K562 (cell line): ENCODE data around the gene FBXW10B. TPM values are rescaled to one million over a fixed set of nuclear protein-coding genes. Genes with fewer than 3 reads are reported as not detected.
"Not testable (repeated sequence)": the region's sequence is repeated elsewhere in the genome, so short reads cannot be mapped to it uniquely, and the experiment has no call there.

ENCODE experiments used
- ATAC-seq: fragments of 200-7000 bp; cut with Tn5 transposase; 3 replicates; pipeline ENCODE4 v1.9.1; 2020; ENCODE audit warnings: moderate library complexity
- BruUV-seq: library from RNA; stranded (reverse); fragments of 400-500 nt; replicated peaks from 2 replicates; lab custom pipeline; 2021; lab: Mats Ljungman, UMichigan
- CTCF ChIA-PET: fragments of 300-600 bp; formaldehyde crosslinking; extraction: SDS; loops from one replicate; lab custom pipeline; 2021; ENCODE audit warnings: low intra/inter-chr PET ratio; lab: Yijun Ruan, JAX
- POLR2A ChIA-PET: fragments of 300-600, 350-650 bp; sonication (Branson Sonifier 250); formaldehyde crosslinking; extraction: SDS; loops from one replicate; lab custom pipeline; 2021; ENCODE audit warnings: antibody characterized with exemption, inconsistent platforms; lab: Yijun Ruan, JAX
- DNase-seq, 4 experiments: peaks; one replicate each; pipeline versions ENCODE4 v3.0.0 to v3.0.0-alpha.2; 2011 to 2018; ENCODE audit warnings: low spot score in 3 of 4, mixed read lengths in 3 of 4; ENCODE audit errors: extremely low read depth in 1 of 4
- FAIRE-seq: peaks from 2 replicates; lab custom pipeline; 2011; peaks lifted over from hg19 to GRCh38; lab: Jason Lieb, UNC
- H2AFZ ChIP-seq: 2 replicates; pipeline ENCODE4 v1.6.0; 2011; ENCODE audit warnings: low read depth, low read length, control low read depth, inconsistent platforms
- H3K27ac ChIP-seq: fragments of 200-600 bp; 3 replicates; pipeline ENCODE4 v1.8.0; 2011; ENCODE audit warnings: low read depth, mild to moderate bottlenecking, control low read depth, inconsistent platforms, low read length, moderate library complexity, mixed read lengths; ENCODE audit errors: extremely low read depth
- H3K27me3 ChIP-seq, 2 experiments: fragments of 300-600 bp in 1 of 2; 2 replicates in 1 of 2; 3 replicates in 1 of 2; pipeline versions ENCODE4 v1.6.0 to v1.8.0; 2011; ENCODE audit warnings: inconsistent platforms in 2 of 2, low read length in 2 of 2, mild to moderate bottlenecking in 1 of 2, mixed read lengths in 1 of 2, moderate library complexity in 1 of 2; ENCODE audit not compliant: control insufficient read depth in 2 of 2, insufficient read depth in 2 of 2
- H3K36me3 ChIP-seq: fragments of 300-600 bp; 3 replicates; pipeline ENCODE4 v1.8.0; 2011; ENCODE audit warnings: mild to moderate bottlenecking, low read length, inconsistent platforms; ENCODE audit not compliant: control insufficient read depth, insufficient read depth
- H3K4me1 ChIP-seq, 2 experiments: fragments of 200-600 bp in 1 of 2; replicated peaks in 1 of 2; 2 replicates in 1 of 2; 3 replicates in 1 of 2; pipeline versions ENCODE4 v1.5.1 to v1.8.0; 2011; ENCODE audit warnings: inconsistent platforms in 2 of 2, low read length in 2 of 2, mild to moderate bottlenecking in 1 of 2, mixed read lengths in 1 of 2, moderate library complexity in 1 of 2; ENCODE audit not compliant: control insufficient read depth in 2 of 2, insufficient read depth in 2 of 2
- H3K4me2 ChIP-seq: 2 replicates; pipeline ENCODE4 v1.6.1; 2011; ENCODE audit warnings: low read length, control low read depth, inconsistent platforms, mixed read lengths; ENCODE audit not compliant: insufficient read depth
- H3K4me3 ChIP-seq: fragments of 200-600 bp; sonication (generic), shearing (Covaris generic); 2 replicates; pipeline ENCODE4 v1.5.1; 2016; ENCODE audit warnings: control low read depth, inconsistent platforms
- H3K79me2 ChIP-seq: fragments of 200-600 bp; 3 replicates; pipeline ENCODE4 v1.8.0; 2011; ENCODE audit warnings: low read length, inconsistent platforms; ENCODE audit not compliant: control insufficient read depth, insufficient read depth
- H3K9ac ChIP-seq, 2 experiments: 2 replicates each; pipeline versions ENCODE4 v1.6.0 to v1.6.1; 2011; ENCODE audit warnings: low read depth in 2 of 2, low read length in 2 of 2, control low read depth in 1 of 2, inconsistent platforms in 1 of 2, mild to moderate bottlenecking in 1 of 2, mixed read lengths in 1 of 2; ENCODE audit not compliant: insufficient read depth in 1 of 2
- H3K9me1 ChIP-seq: one replicate; pipeline ENCODE4 v1.6.0; 2011; ENCODE audit warnings: inconsistent platforms, mild to moderate bottlenecking, low read length, moderate library complexity; ENCODE audit not compliant: control insufficient read depth, insufficient read depth
- H3K9me3 ChIP-seq: replicated peaks from 2 replicates; pipeline ENCODE4 v1.5.1; 2011; ENCODE audit warnings: low read depth, low read length, inconsistent platforms; ENCODE audit not compliant: control insufficient read depth, insufficient read depth
- H4K20me1 ChIP-seq: replicated peaks from 2 replicates; pipeline ENCODE4 v1.6.1; 2011; ENCODE audit warnings: low read length, inconsistent platforms, mixed read lengths; ENCODE audit not compliant: control insufficient read depth, insufficient read depth
- WGBS: fragments of 100-300 bp; shearing (Covaris generic); methylation state at CpG from one replicate; pipeline ENCODE4 v1.1.6; 2016; ENCODE audit warnings: low coverage, mixed read lengths; ENCODE audit not compliant: insufficient coverage; ENCODE audit errors: missing lambda C conversion rate; 5-methylcytosine and 5-hydroxymethylcytosine counted together
- in situ Hi-C: fragments of 300-500 bp; cut with MboI; formaldehyde crosslinking; loops from 4 replicates; pipeline ENCODE4 v1.15.0; 2018; ENCODE audit warnings: inconsistent platforms, mixed read lengths
- intact Hi-C: fragments of 100-400 bp; cut with micrococcal nuclease; formaldehyde crosslinking; loops from 2 replicates; pipeline ENCODE4 v1.14.2; 2022
- polyA plus RNA-seq, 8 experiments: library from polyadenylated mRNA; depleted of rRNA in 4 of 8; stranded (reverse) in 5 of 8; unstranded in 3 of 8; fragments of >200 nt; fragmentation: Nextera tagmentation in 2 of 8; fragmentation: Illumina TruSeq in 1 of 8; extraction: Ambion mirVana in 2 of 8; extraction: Trizol in 1 of 8; gene quantifications; 2 replicates each; pipeline versions ENCODE4 v1.2.1 to v1.2.3, GENCODE V29; 2011 to 2014; ENCODE audit warnings: inconsistent platforms in 1 of 8, missing spikeins in 1 of 8
- total RNA-seq, 7 experiments: library from RNA; depleted of rRNA in 6 of 7; stranded (reverse); fragments of >200 nt in 6 of 7; fragmentation: Illumina TruSeq in 2 of 7; extraction: Trizol in 2 of 7; gene quantifications; 2 replicates each; pipeline versions ENCODE4 v1.2.1 to v1.2.3, GENCODE V29; 2011 to 2021; ENCODE audit warnings: low replicate concordance in 1 of 7

The FBXW10B gene
- total and polyA plus RNA-seq, 9 of the 15 experiments (the other 6 are each of a cell fraction or from before 2014, with no cell fraction given), result 0.11 to 0.33 (median 0.16) TPM; not detected in 5

DNA sequence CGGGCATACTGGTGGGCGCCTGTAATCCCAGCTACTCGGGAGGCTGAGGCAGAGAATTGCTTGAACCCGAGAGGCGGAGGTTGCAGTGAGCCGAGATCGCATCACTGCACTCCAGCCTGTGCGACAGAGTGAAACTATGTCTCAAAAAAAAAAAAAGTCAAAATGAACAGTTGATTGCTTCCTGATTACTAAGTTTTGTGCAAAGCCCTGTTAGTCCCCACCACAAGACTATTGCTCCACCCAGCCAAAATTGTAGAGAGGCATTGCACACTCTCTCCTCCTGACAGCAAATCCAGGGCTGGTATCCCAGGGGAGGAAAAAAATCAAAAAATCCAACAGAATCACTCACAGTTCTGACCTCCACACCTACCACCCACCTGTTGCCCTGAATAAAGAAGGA lies 26.5 kb downstream of the FBXW10B start:
- not testable (repeated sequence) for BruUV-seq, ATAC-seq

DNA sequence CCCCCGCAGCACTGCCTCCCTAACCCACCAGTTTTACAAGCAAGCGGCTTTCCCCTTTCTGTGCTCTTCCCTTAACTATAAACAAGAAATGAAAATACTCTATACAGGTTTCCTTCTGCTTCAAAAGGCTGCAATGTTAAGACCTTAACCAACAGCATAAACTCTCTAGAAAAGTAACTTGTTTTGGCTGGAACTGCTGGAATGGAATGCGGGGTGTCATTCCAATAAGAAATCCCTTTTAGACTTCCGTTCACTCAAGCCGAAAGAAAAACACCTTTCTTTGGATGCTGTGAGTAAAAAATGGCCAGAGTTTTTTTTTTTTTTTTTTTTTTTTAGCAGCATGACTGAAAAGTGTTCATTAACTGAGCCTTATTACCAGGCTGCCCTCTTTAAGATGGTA lies 27.5 kb downstream of the FBXW10B start:
- H3K79me2 ChIP-seq, H3K4me3 ChIP-seq, ATAC-seq, H3K4me2 ChIP-seq, H3K27me3 ChIP-seq, H4K20me1 ChIP-seq, H2AFZ ChIP-seq, intact Hi-C loops, CTCF ChIA-PET, H3K36me3 ChIP-seq, H3K27ac ChIP-seq, FAIRE-seq, DNase-seq, in situ Hi-C loops, BruUV-seq, H3K4me1 ChIP-seq, H3K9me3 ChIP-seq, H3K9ac ChIP-seq, H3K9me1 ChIP-seq: not testable (repeated sequence)
- 10% methylated on average over 3 of the region's 5 CpGs for WGBS
- POLR2A ChIA-PET, result interaction anchor here (0.6 kb wide), 1 partner anchor 12 kb away, joined by 6 read pairs; no protein-coding TSS in a partner anchor

More for the DNA sequence above, 26.5 kb downstream of the FBXW10B start:
- H4K20me1 ChIP-seq, H3K36me3 ChIP-seq, intact Hi-C loops, H3K4me2 ChIP-seq, POLR2A ChIA-PET, H3K4me3 ChIP-seq, H3K9me1 ChIP-seq, H3K27me3 ChIP-seq, H3K4me1 ChIP-seq, FAIRE-seq, H3K27ac ChIP-seq, H3K9ac ChIP-seq, in situ Hi-C loops, DNase-seq, CTCF ChIA-PET, H2AFZ ChIP-seq, H3K79me2 ChIP-seq, H3K9me3 ChIP-seq: not testable (repeated sequence)
- no CpG with 5 or more reads among the region's 8 CpGs for WGBS

GRCh38 chr17:15590844-15591243 lies 28.7 kb downstream of the FBXW10B start:
- CTCF ChIA-PET, result not testable (repeated sequence)
- 0% methylated on average over 1 of the region's 1 CpG for WGBS

More at GRCh38 chr17:15590844-15591243, 28.7 kb downstream of the FBXW10B start:
- DNase-seq, H2AFZ ChIP-seq, H3K9ac ChIP-seq, ATAC-seq, in situ Hi-C loops, H3K4me2 ChIP-seq, H3K36me3 ChIP-seq, H4K20me1 ChIP-seq, POLR2A ChIA-PET, H3K4me1 ChIP-seq, H3K27ac ChIP-seq, H3K79me2 ChIP-seq, intact Hi-C loops, H3K9me3 ChIP-seq, H3K9me1 ChIP-seq, H3K4me3 ChIP-seq, BruUV-seq, H3K27me3 ChIP-seq, FAIRE-seq: not testable (repeated sequence)
